Spleen (tissue), 11 donors: ENCODE results near the gene SUMO3. TPM values are rescaled to one million over a fixed set of nuclear protein-coding genes. Genes with fewer than 3 reads are reported as not detected.

Experiments
- DNase-seq: peaks from one replicate; pipeline ENCODE4 v3.0.0-alpha.2; 2020
- H3K27ac ChIP-seq, 8 donors: fragments of 200-600 bp; sonication (generic) in 7 of 8; 1 replicate in 4 of 8; 2 replicates in 4 of 8; pipeline versions ENCODE4 v1.5.0 to v1.8.0; 2016 to 2021; ENCODE audit warnings: inconsistent platforms in 4 of 8, mild to moderate bottlenecking in 4 of 8, moderate library complexity in 1 of 8
- H3K27me3 ChIP-seq, 7 donors: fragments of 200-600 bp; sonication (generic) in 6 of 7; replicated peaks in 1 of 7; 1 replicate in 4 of 7; 2 replicates in 3 of 7; pipeline versions ENCODE4 v1.5.0 to v1.8.0; 2016 to 2021; ENCODE audit warnings: inconsistent platforms in 3 of 7, mild to moderate bottlenecking in 1 of 7
- H3K36me3 ChIP-seq, 6 donors: fragments of 200-600 bp; sonication (generic) in 5 of 6; 1 replicate in 4 of 6; 2 replicates in 2 of 6; pipeline versions ENCODE4 v1.5.0 to v1.8.0; 2016 to 2021; ENCODE audit warnings: inconsistent platforms in 2 of 6
- H3K4me1 ChIP-seq, 6 donors: fragments of 200-600 bp; sonication (generic) in 5 of 6; 1 replicate in 3 of 6; 2 replicates in 3 of 6; pipeline versions ENCODE4 v1.5.0 to v1.8.0; 2016 to 2021; ENCODE audit warnings: inconsistent platforms in 3 of 6
- H3K4me3 ChIP-seq, 8 donors: fragments of 200-600 bp; sonication (generic) in 7 of 8; 1 replicate in 4 of 8; 2 replicates in 4 of 8; pipeline versions ENCODE4 v1.5.0 to v1.8.0; 2016 to 2021; ENCODE audit warnings: inconsistent platforms in 4 of 8, mild to moderate bottlenecking in 4 of 8, moderate library complexity in 2 of 8
- H3K9me3 ChIP-seq, 8 donors: fragments of 200-600 bp; sonication (generic) in 7 of 8; 1 replicate in 4 of 8; 2 replicates in 4 of 8; pipeline versions ENCODE4 v1.5.0 to v1.8.0; 2016 to 2021; ENCODE audit warnings: inconsistent platforms in 4 of 8
- CTCF ChIP-seq, 11 experiments: fragments of 200-600 bp in 7 of 11; fragments of 450-650 bp in 4 of 11; sonication (generic) in 4 of 11; IDR thresholded peaks in 8 of 11; conservative IDR thresholded peaks in 3 of 11; 1 replicate in 7 of 11; 2 replicates in 4 of 11; pipeline versions ENCODE4 v1.4.0 to v1.8.0; 2016 to 2021; ENCODE audit warnings: antibody characterized with exemption in 11 of 11, inconsistent platforms in 4 of 11, mild to moderate bottlenecking in 1 of 11
- POLR2A ChIP-seq, 3 donors: fragments of 450-650 bp; IDR thresholded peaks; one replicate each; pipeline ENCODE4 v1.5.1; 2017; ENCODE audit warnings: antibody characterized with exemption in 3 of 3, mild to moderate bottlenecking in 1 of 3
- POLR2AphosphoS5 ChIP-seq, 3 donors: sonication (generic); formaldehyde crosslinking; IDR thresholded peaks; one replicate each; pipeline ENCODE4 v1.5.1; 2017; ENCODE audit warnings: antibody characterized with exemption in 3 of 3
- WGBS, 5 donors: extraction: QIAGEN DNeasy Blood & Tissue Kit in 3 of 5; methylation state at CpG; one replicate each; pipeline versions ENCODE4 v1.1.5 to v1.1.7; 2013 to 2018; 5-methylcytosine and 5-hydroxymethylcytosine counted together
- intact Hi-C: fragments of 100-400 bp; cut with DNase I; formaldehyde crosslinking; loops from one replicate; pipeline ENCODE4 v1.15.0; 2023; ENCODE audit warnings: low total_unique reads
- polyA plus RNA-seq, 3 donors: library from polyadenylated mRNA; stranded (reverse); fragments of 200-250 nt; gene quantifications; one replicate each; pipeline ENCODE4 v1.2.1, GENCODE V29; 2013
- total RNA-seq, 7 donors: library from RNA; depleted of rRNA in 3 of 7; stranded (reverse); fragments of >200 nt in 3 of 7; fragmentation: NEBNext Ultra II Directional in 4 of 7; extraction: Animal tissue kit (Norgen Biotek cat#: 25700) in 4 of 7; gene quantifications; one replicate each; pipeline versions ENCODE4 v1.1.0 to v1.2.1, GENCODE V29; 2016 to 2021
- donor health status: healthy with polysubstance abuse.
- donor health status: DM: no; HTN: no; CAD: no; lungs with moderate emphysema.
- donor health status: DM: no; HTN: no; CAD: no.
- donor health status: Bipolar disorder and iron deficiency.
- donor health status: healthy.
- donor health status: DM: no; HTN: no; CAD: no.
- donor health status: DM: yes; HTN: yes; CAD: no.

The SUMO3 gene
- total and polyA plus RNA-seq, 10 donors, result 38.2 to 101 (median 68.4) TPM

- intact Hi-C loops, result loop anchor here (5.0 to 10.0 kb wide), 2 partner anchors 78 to 125 kb away; partner anchors contain the start of gene ITGB2
- DNase-seq, result no peak
- Histone ChIP-seq H3K27me3 (no peaks in the 10 kb centered on the region), H3K4me3 (no peak overlapping the region), H3K9me3 (no peaks in the 10 kb centered on the region), H3K27ac (no peak overlapping the region), H3K4me1 (peaks cover 23 to 80% (median 41%) of the 10 kb centered on the region in 6 donors), H3K36me3 (peaks cover 0 to 63% (median 4%) of the 10 kb centered on the region in 6 donors)
- WGBS, 5 donors, result 63 to 81% (median 80%) methylated on average over 1 of the region's 1 CpG
- TF ChIP-seq POLR2A (IDR thresholded peaks at IDR 0.05), result no peak
- no peak for TF ChIP-seq CTCF (IDR thresholded peaks at IDR 0.05 in 8 of 11, conservative IDR thresholded peaks at IDR 0.05 in 3 of 11)
- no peak for TF ChIP-seq POLR2AphosphoS5 (IDR thresholded peaks at IDR 0.05)
Observed at GRCh38 chr21:44799646-44800045, 18.2 kb downstream of the SUMO3 start.

GRCh38 chr21:44797775-44798174 lies 20.1 kb downstream of the SUMO3 start:
- no peak for DNase-seq
- WGBS, 5 donors, result 94 to 98% (median 98%) methylated on average over 2 of the region's 2 CpGs

GRCh38 chr21:44795342-44795741 lies 22.5 kb downstream of the SUMO3 start:
- 93 to 95% (median 95%) methylated on average over 11 of the region's 11 CpGs for WGBS, 5 donors

More at GRCh38 chr21:44797775-44798174, 20.1 kb downstream of the SUMO3 start:
- no peak for TF ChIP-seq POLR2AphosphoS5 (IDR thresholded peaks at IDR 0.05)
- no peak for TF ChIP-seq POLR2A (IDR thresholded peaks at IDR 0.05)
- TF ChIP-seq CTCF (IDR thresholded peaks at IDR 0.05 in 8 of 11, conservative IDR thresholded peaks at IDR 0.05 in 3 of 11), result no peak
- Histone ChIP-seq H3K27ac (no peak overlapping the region), H3K36me3 (peaks cover 0 to 48% (median 3%) of the 10 kb centered on the region in 6 donors), H3K4me3 (no peak overlapping the region), H3K27me3 (no peaks in the 10 kb centered on the region), H3K4me1 (peaks cover 30 to 77% (median 42%) of the 10 kb centered on the region in 6 donors), H3K9me3 (no peaks in the 10 kb centered on the region)
- intact Hi-C loops, result no loop called here

More at GRCh38 chr21:44795342-44795741, 22.5 kb downstream of the SUMO3 start:
- Histone ChIP-seq H3K27me3 (no peaks in the 10 kb centered on the region), H3K27ac (no peak overlapping the region), H3K4me1 (peaks cover 23 to 80% (median 42%) of the 10 kb centered on the region in 6 donors), H3K9me3 (no peaks in the 10 kb centered on the region), H3K36me3 (peaks cover 0 to 65% (median 3%) of the 10 kb centered on the region in 6 donors), H3K4me3 (no peak overlapping the region)
- DNase-seq, result no peak
- TF ChIP-seq CTCF (IDR thresholded peaks at IDR 0.05 in 8 of 11, conservative IDR thresholded peaks at IDR 0.05 in 3 of 11) (no peak), POLR2AphosphoS5 (IDR thresholded peaks at IDR 0.05) (no peak), POLR2A (IDR thresholded peaks at IDR 0.05) (no peak)
- intact Hi-C loops, result no loop called here
